IMR-90 (cell line): ENCODE data around the gene CHD6.

Experiments used
- BHLHE40 ChIP-seq: fragments of 150-350 bp; IDR thresholded peaks from 2 replicates; pipeline ENCODE4 v1.6.1; 2016; ENCODE audit warnings: mild to moderate bottlenecking, low read depth, low read length
- FOS ChIP-seq: fragments of 150-350 bp; IDR thresholded peaks from 2 replicates; pipeline ENCODE4 v1.6.1; 2016; ENCODE audit warnings: low read depth, low read length
- MXI1 ChIP-seq: IDR thresholded peaks from 2 replicates; pipeline ENCODE4 v1.6.1; 2012; ENCODE audit warnings: low read depth, mild to moderate bottlenecking, low read length, moderate library complexity, borderline replicate concordance
- POLR2A ChIP-seq: IDR thresholded peaks from 2 replicates; pipeline ENCODE4 v1.6.1; 2012; ENCODE audit warnings: mild to moderate bottlenecking, low read depth, low read length
- RAD21 ChIP-seq: IDR thresholded peaks from 2 replicates; pipeline ENCODE4 v1.6.1; 2012; ENCODE audit warnings: low read length, improper control_type of control experiment
- RCOR1 ChIP-seq: IDR thresholded peaks from 2 replicates; pipeline ENCODE4 v1.6.1; 2012; ENCODE audit warnings: mild to moderate bottlenecking, low read length, improper control_type of control experiment; ENCODE audit not compliant: insufficient replicate concordance
- SMC3 ChIP-seq: fragments of 150-350 bp; IDR thresholded peaks from 2 replicates; pipeline ENCODE4 v1.6.1; 2016; ENCODE audit warnings: low read depth, mild to moderate bottlenecking, antibody characterized with exemption, low read length, moderate library complexity
- TF ChIP-seq, protein P1 (sequence below): conservative IDR thresholded peaks from 2 replicates; pipeline ENCODE4 v1.5.1; 2012; ENCODE audit warnings: mild to moderate bottlenecking, low read depth, low read length, improper control_type of control experiment
- TF ChIP-seq, protein P2 (sequence below): fragments of 150-350 bp; IDR thresholded peaks from 2 replicates; pipeline ENCODE4 v1.6.1; 2017; ENCODE audit warnings: mild to moderate bottlenecking, antibody characterized with exemption, low read length, low read depth

DNA sequence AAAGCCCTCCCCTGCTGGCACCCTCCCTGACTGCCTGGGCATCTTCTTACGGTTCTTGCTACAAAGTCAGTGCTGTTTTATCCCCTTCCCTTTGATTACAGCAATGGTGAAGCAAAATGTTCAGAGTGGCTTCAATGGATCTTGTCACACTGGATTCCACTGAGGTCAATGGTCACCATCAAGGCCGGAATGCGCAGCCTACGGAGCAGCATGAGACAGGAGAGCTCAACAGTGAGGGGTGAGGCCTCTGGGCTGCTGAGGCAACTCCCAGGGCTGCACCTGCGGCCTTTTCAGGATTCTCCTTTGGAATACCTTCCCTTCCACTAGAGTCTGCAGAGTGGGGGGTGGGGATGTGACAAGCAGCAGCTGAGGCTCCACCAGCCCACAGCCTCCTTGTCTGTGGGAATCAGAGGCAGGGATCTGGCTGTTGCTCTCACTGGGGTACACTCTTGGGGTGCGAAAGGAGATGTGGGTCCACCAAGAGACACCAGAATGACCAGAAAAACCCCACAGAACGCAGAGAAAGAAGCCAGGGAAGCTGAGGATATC lies 211.2 kb downstream of the CHD6 start:
- TF ChIP-seq POLR2A: no peak
- TF ChIP-seq, protein P1, sequence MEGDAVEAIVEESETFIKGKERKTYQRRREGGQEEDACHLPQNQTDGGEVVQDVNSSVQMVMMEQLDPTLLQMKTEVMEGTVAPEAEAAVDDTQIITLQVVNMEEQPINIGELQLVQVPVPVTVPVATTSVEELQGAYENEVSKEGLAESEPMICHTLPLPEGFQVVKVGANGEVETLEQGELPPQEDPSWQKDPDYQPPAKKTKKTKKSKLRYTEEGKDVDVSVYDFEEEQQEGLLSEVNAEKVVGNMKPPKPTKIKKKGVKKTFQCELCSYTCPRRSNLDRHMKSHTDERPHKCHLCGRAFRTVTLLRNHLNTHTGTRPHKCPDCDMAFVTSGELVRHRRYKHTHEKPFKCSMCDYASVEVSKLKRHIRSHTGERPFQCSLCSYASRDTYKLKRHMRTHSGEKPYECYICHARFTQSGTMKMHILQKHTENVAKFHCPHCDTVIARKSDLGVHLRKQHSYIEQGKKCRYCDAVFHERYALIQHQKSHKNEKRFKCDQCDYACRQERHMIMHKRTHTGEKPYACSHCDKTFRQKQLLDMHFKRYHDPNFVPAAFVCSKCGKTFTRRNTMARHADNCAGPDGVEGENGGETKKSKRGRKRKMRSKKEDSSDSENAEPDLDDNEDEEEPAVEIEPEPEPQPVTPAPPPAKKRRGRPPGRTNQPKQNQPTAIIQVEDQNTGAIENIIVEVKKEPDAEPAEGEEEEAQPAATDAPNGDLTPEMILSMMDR: no peak
- no peak for TF ChIP-seq MXI1
- TF ChIP-seq, protein P2, sequence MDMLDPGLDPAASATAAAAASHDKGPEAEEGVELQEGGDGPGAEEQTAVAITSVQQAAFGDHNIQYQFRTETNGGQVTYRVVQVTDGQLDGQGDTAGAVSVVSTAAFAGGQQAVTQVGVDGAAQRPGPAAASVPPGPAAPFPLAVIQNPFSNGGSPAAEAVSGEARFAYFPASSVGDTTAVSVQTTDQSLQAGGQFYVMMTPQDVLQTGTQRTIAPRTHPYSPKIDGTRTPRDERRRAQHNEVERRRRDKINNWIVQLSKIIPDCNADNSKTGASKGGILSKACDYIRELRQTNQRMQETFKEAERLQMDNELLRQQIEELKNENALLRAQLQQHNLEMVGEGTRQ: no peak
- no peak for TF ChIP-seq SMC3
- no peak for TF ChIP-seq RCOR1
- no peak for TF ChIP-seq FOS
- TF ChIP-seq BHLHE40: no peak
- TF ChIP-seq RAD21: no peak
